Gastrocnemius medialis (tissue), 4 donors: Measurements from ENCODE around the gene CCDC70. TPM values are rescaled to one million over a fixed set of nuclear protein-coding genes. Genes with fewer than 3 reads are reported as not detected.
"Not testable (repeated sequence)": the region's sequence is repeated elsewhere in the genome, so short reads cannot be mapped to it uniquely, and the experiment has no call there.

ENCODE experiments used
- ATAC-seq, 2 donors: fragments of 150-250 bp; one replicate each; pipeline ENCODE4 v1.9.1; 2016
- DNase-seq, 2 donors: peaks; one replicate each; pipeline ENCODE4 v3.0.0-alpha.2; 2019
- H3K27ac ChIP-seq, 4 donors: fragments of 200-600 bp; sonication (generic); 1 replicate in 1 of 4; 2 replicates in 3 of 4; pipeline ENCODE4 v1.5.1; 2016 to 2018; ENCODE audit warnings: mild to moderate bottlenecking in 2 of 4, moderate library complexity in 1 of 4
- H3K27me3 ChIP-seq, 3 donors: fragments of 200-600 bp; sonication (generic) in 2 of 3; 1 replicate in 1 of 3; 2 replicates in 2 of 3; pipeline versions ENCODE4 v1.5.1 to v1.6.0; 2016 to 2019; ENCODE audit warnings: mild to moderate bottlenecking in 1 of 3, moderate library complexity in 1 of 3
- H3K36me3 ChIP-seq, 2 donors: fragments of 200-600 bp; sonication (generic) in 1 of 2; one replicate each; pipeline ENCODE4 v1.5.1; 2017 to 2018
- H3K4me1 ChIP-seq, 2 donors: fragments of 200-600 bp; sonication (generic) in 1 of 2; one replicate each; pipeline ENCODE4 v1.5.1; 2016 to 2017; ENCODE audit warnings: mild to moderate bottlenecking in 2 of 2
- H3K4me3 ChIP-seq, 4 donors: fragments of 200-600 bp; sonication (generic) in 3 of 4; 1 replicate in 1 of 4; 2 replicates in 3 of 4; pipeline ENCODE4 v1.5.1; 2016 to 2019; ENCODE audit warnings: mild to moderate bottlenecking in 2 of 4
- H3K9me3 ChIP-seq, 3 donors: fragments of 200-600 bp; sonication (generic) in 2 of 3; 1 replicate in 1 of 3; 2 replicates in 2 of 3; pipeline ENCODE4 v1.5.1; 2016 to 2019
- CTCF ChIP-seq, 5 experiments: fragments of 450-650 bp in 3 of 5; fragments of 200-600 bp in 2 of 5; sonication (generic) in 2 of 5; IDR thresholded peaks in 4 of 5; conservative IDR thresholded peaks in 1 of 5; 1 replicate in 4 of 5; 2 replicates in 1 of 5; pipeline ENCODE4 v1.5.1; 2016 to 2019; ENCODE audit warnings: antibody characterized with exemption in 5 of 5, mild to moderate bottlenecking in 3 of 5, moderate library complexity in 3 of 5
- POLR2A ChIP-seq, 2 donors: fragments of 450-650 bp; IDR thresholded peaks; one replicate each; pipeline ENCODE4 v1.6.1; 2017; ENCODE audit warnings: antibody characterized with exemption in 2 of 2, mild to moderate bottlenecking in 2 of 2, moderate library complexity in 2 of 2
- in situ Hi-C, 4 donors: fragments of 200-750 bp; cut with MboI; loops; one replicate each; pipeline versions ENCODE4 v1.15.0 to v1.8.0; 2017; ENCODE audit warnings: low sequenced_read_pairs in 4 of 4
- intact Hi-C: fragments of 100-400 bp; cut with DNase I; formaldehyde crosslinking; loops from one replicate; pipeline ENCODE4 v1.15.1; 2023; ENCODE audit warnings: low total_unique reads
- total RNA-seq, 4 donors: library from RNA; depleted of rRNA; stranded (reverse); fragments of >200 nt; gene quantifications; one replicate each; pipeline versions ENCODE4 v1.1.0 to v1.2.3, GENCODE V29; 2016

The CCDC70 gene
- total RNA-seq, 4 donors from 2014 or later: not detected

- Histone ChIP-seq H3K27me3 (no peaks in the 10 kb centered on the region), H3K4me3 (no peak overlapping the region), H3K4me1 (peaks cover 14 to 15% of the 10 kb centered on the region in 2 donors), H3K9me3 (no peaks in the 10 kb centered on the region), H3K36me3 (no peaks in the 10 kb centered on the region), H3K27ac (no peak overlapping the region)
- DNase-seq (no peak), ATAC-seq (no peak)
- in situ Hi-C loops: loop anchor here in 3 of 4 donors (25.0 kb wide), 5 partner anchors 189 to 614 kb away; partner anchors contain the start of genes ALG11 (in 1 of the 3), ATP7B (in 1 of the 3), NEK5 (in 1 of the 3) and UTP14C (in 1 of the 3)
- TF ChIP-seq POLR2A (IDR thresholded peaks at IDR 0.05) (no peak), CTCF (IDR thresholded peaks at IDR 0.05 in 4 of 5, conservative IDR thresholded peaks at IDR 0.05 in 1 of 5) (no peak)
- intact Hi-C loops: no loop called here
Measured at GRCh38 chr13:51823359-51823758, 38.4 kb upstream of the CCDC70 start.

GRCh38 chr13:51823863-51824262 lies 37.9 kb upstream of the CCDC70 start:
- H3K9me3 ChIP-seq: no peaks in the 10 kb centered on the region
- ATAC-seq (no peak), DNase-seq (no peak)
- no peak for TF ChIP-seq POLR2A (IDR thresholded peaks at IDR 0.05)
- no peak for TF ChIP-seq CTCF (IDR thresholded peaks at IDR 0.05 in 4 of 5, conservative IDR thresholded peaks at IDR 0.05 in 1 of 5)
- H3K27ac ChIP-seq: no peak overlapping the region
- intact Hi-C loops: no loop called here
- no peaks in the 10 kb centered on the region for H3K36me3 ChIP-seq
- H3K27me3 ChIP-seq: no peaks in the 10 kb centered on the region
- peaks cover 9 to 10% of the 10 kb centered on the region in 2 donors for H3K4me1 ChIP-seq
- H3K4me3 ChIP-seq: no peak overlapping the region
- in situ Hi-C loops: loop anchor here in 3 of 4 donors (25.0 kb wide), 5 partner anchors 188 to 613 kb away; partner anchors contain the start of genes ALG11 (in 1 of the 3), ATP7B (in 1 of the 3), NEK5 (in 1 of the 3) and UTP14C (in 1 of the 3)

GRCh38 chr13:51824712-51825111 lies 37.1 kb upstream of the CCDC70 start:
- H3K4me1 ChIP-seq, intact Hi-C loops, DNase-seq: not testable (repeated sequence)

GRCh38 chr13:51825165-51825592 lies 36.6 kb upstream of the CCDC70 start:
- TF ChIP-seq POLR2A (IDR thresholded peaks at IDR 0.05): no peak
- TF ChIP-seq CTCF (IDR thresholded peaks at IDR 0.05 in 4 of 5, conservative IDR thresholded peaks at IDR 0.05 in 1 of 5): no peak
- ATAC-seq (peak; percentile 51 to 55), DNase-seq (no peak)
- Histone ChIP-seq H3K27ac (no peak overlapping the region), H3K27me3 (no peaks in the 10 kb centered on the region), H3K4me3 (no peak overlapping the region), H3K4me1 (peaks cover 0 to 4% of the 10 kb centered on the region in 2 donors), H3K36me3 (no peaks in the 10 kb centered on the region), H3K9me3 (no peaks in the 10 kb centered on the region)
- intact Hi-C loops: no loop called here
- in situ Hi-C loops: no loop called here

More at GRCh38 chr13:51824712-51825111, 37.1 kb upstream of the CCDC70 start:
- in situ Hi-C loops: loop anchor here in 3 of 4 donors (25.0 kb wide), 5 partner anchors 188 to 613 kb away; partner anchors contain the start of genes ALG11 (in 1 of the 3), ATP7B (in 1 of the 3), NEK5 (in 1 of the 3) and UTP14C (in 1 of the 3)
- H3K36me3 ChIP-seq, ATAC-seq, H3K27me3 ChIP-seq, H3K4me3 ChIP-seq, H3K27ac ChIP-seq, H3K9me3 ChIP-seq: not testable (repeated sequence)

GRCh38 chr13:51825681-51826254 lies 36.0 kb upstream of the CCDC70 start:
- H3K36me3 ChIP-seq: no peaks in the 10 kb centered on the region
- H3K27ac ChIP-seq: no peak overlapping the region
- DNase-seq (no peak), ATAC-seq (no peak)
- intact Hi-C loops (no loop called here), in situ Hi-C loops (no loop called here)
- peaks cover 0 to 4% of the 10 kb centered on the region in 2 donors for H3K4me1 ChIP-seq
- no peaks in the 10 kb centered on the region for H3K9me3 ChIP-seq
- H3K27me3 ChIP-seq: no peaks in the 10 kb centered on the region
- no peak for TF ChIP-seq POLR2A (IDR thresholded peaks at IDR 0.05)
- no peak for TF ChIP-seq CTCF (IDR thresholded peaks at IDR 0.05 in 4 of 5, conservative IDR thresholded peaks at IDR 0.05 in 1 of 5)
- H3K4me3 ChIP-seq: no peak overlapping the region
